Stomach (tissue), 9 donors: ENCODE data around the gene SLC35E1. TPM values are rescaled to one million over a fixed set of nuclear protein-coding genes. Genes with fewer than 3 reads are reported as not detected.

ENCODE experiments used
- DNase-seq, 2 donors: peaks; one replicate each; pipeline versions ENCODE4 v3.0.0 to v3.0.0-alpha.2; 2013 to 2019
- H3K27ac ChIP-seq, 5 donors: fragments of 200-600 bp in 4 of 5; sonication (generic) in 4 of 5; one replicate each; pipeline ENCODE4 v1.5.1; 2013 to 2019; ENCODE audit warnings: mild to moderate bottlenecking in 1 of 5, moderate library complexity in 1 of 5
- H3K27me3 ChIP-seq, 3 donors: fragments of 200-600 bp; sonication (generic); one replicate each; pipeline ENCODE4 v1.5.1; 2017 to 2019; ENCODE audit warnings: mixed run types in 1 of 3
- H3K36me3 ChIP-seq, 4 donors: fragments of 200-600 bp; sonication (generic); 1 replicate in 3 of 4; 2 replicates in 1 of 4; pipeline ENCODE4 v1.5.1; 2016 to 2019
- H3K4me1 ChIP-seq, 4 donors: fragments of 200-600 bp; sonication (generic); one replicate each; pipeline ENCODE4 v1.5.1; 2016 to 2019
- H3K4me3 ChIP-seq, 4 donors: fragments of 200-600 bp; sonication (generic) in 3 of 4; one replicate each; pipeline ENCODE4 v1.5.1; 2016 to 2019; ENCODE audit warnings: mild to moderate bottlenecking in 1 of 4
- H3K9me3 ChIP-seq, 4 donors: fragments of 200-600 bp; sonication (generic); one replicate each; pipeline ENCODE4 v1.5.1; 2016 to 2019
- CTCF ChIP-seq, 7 experiments: fragments of 450-650 bp in 4 of 7; fragments of 200-600 bp in 3 of 7; sonication (generic) in 3 of 7; IDR thresholded peaks; one replicate each; pipeline ENCODE4 v1.5.1; 2016 to 2019; ENCODE audit warnings: antibody characterized with exemption in 7 of 7, control low read depth in 2 of 7, mild to moderate bottlenecking in 1 of 7
- EP300 ChIP-seq: sonication (generic); formaldehyde crosslinking; IDR thresholded peaks from one replicate; pipeline ENCODE4 v1.6.1; 2017; ENCODE audit warnings: antibody characterized with exemption
- POLR2A ChIP-seq, 4 donors: fragments of 450-650 bp; IDR thresholded peaks; one replicate each; pipeline ENCODE4 v1.6.1; 2016; ENCODE audit warnings: antibody characterized with exemption in 4 of 4, control low read depth in 2 of 4, mild to moderate bottlenecking in 1 of 4, moderate library complexity in 1 of 4
- POLR2AphosphoS5 ChIP-seq, 3 donors: sonication (generic); formaldehyde crosslinking; IDR thresholded peaks; one replicate each; pipeline ENCODE4 v1.6.1; 2016; ENCODE audit warnings: antibody characterized with exemption in 3 of 3
- WGBS, 5 donors: extraction: QIAGEN DNeasy Blood & Tissue Kit in 3 of 5; methylation state at CpG; one replicate each; pipeline versions ENCODE4 v1.1.5 to v1.1.7; 2013 to 2018; 5-methylcytosine and 5-hydroxymethylcytosine counted together
- intact Hi-C: fragments of 100-400 bp; cut with DNase I; formaldehyde crosslinking; loops from one replicate; pipeline ENCODE4 v1.15.1; 2023; ENCODE audit warnings: low total_unique reads
- polyA plus RNA-seq, 3 donors: library from polyadenylated mRNA; stranded (reverse); fragments of 200-250 nt; gene quantifications; one replicate each; pipeline ENCODE4 v1.2.3, GENCODE V29; 2013
- total RNA-seq, 5 donors: library from RNA; depleted of rRNA; stranded (reverse); fragments of >200 nt; gene quantifications; one replicate each; pipeline versions ENCODE4 v1.1.0 to v1.2.3, GENCODE V29; 2014 to 2016
- donor health status: healthy with polysubstance abuse.
- donor health status: Bipolar disorder and iron deficiency.
- donor health status: healthy.

SLC35E1 gene
- total and polyA plus RNA-seq, 8 donors: 16.2 to 63.7 (median 27.7) TPM

DNA sequence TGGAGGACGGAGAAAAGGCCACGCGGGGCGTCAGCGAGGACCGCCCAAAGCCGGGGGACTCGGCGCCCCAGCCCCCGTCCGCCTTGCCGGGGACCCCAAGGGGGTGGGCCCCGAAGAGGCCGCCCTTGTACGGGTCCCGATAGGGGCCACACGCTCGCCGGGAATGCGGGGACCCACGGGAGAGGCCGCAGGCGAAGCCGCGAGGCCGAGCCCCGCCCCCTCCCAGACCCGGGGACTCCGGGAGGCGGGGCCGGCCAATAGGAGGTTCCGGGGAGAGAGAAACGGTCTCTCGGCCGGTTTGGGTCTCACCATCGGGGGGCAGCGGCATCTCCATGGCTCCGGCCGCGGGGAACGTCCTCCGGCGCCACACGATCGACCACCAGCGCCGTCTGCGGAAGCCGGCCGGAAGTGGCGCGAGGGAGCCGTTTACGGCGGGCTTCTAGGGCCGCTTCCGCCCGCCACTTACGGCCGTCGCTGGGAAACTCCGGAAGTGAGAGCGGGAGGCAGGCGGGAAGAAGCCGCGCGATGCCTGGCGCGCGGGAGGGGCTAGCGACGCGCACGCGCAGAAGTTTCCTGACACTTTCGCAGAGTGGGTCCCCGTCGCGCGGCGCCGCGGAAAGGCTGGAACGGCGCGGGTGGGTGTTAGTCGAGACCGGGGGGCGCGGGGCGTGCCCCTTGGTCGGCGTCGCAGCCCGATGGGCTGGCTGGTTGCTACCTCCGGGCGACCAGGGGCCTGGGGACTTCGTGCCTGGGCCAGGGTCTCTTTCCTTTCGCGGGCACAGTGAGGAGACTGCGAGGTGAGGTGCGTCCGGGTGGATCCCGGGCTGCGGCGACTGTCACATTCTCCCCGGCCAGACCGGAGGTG lies 29.9 kb downstream of the SLC35E1 start, which contains the start of gene CHERP:
Gene CHERP (minus strand): TSS at position 393 of the 865 bp plus-strand sequence. CDS start 59 bp downstream, at position 334.
- Histone ChIP-seq H3K27ac (peak within 1 kb of the TSS; percentile 87 to 94 (median 88)), H3K4me3 (peak within 1 kb of the TSS; percentile 92 to 98 (median 94)), H3K9me3 (no peaks in the 10 kb centered on the region), H3K4me1 (peaks cover 11 to 69% (median 52%) of the 10 kb centered on the region in 4 donors), H3K27me3 (no peaks in the 10 kb centered on the region), H3K36me3 (peaks cover 4 to 31% (median 28%) of the 10 kb centered on the region in 4 donors)
- peak; percentile 94 to 98 for DNase-seq
- intact Hi-C loops: no loop called here
- peak; percentile 74 to 93 (median 82) for TF ChIP-seq POLR2AphosphoS5 (IDR thresholded peaks at IDR 0.05)
- no peak for TF ChIP-seq EP300
- TF ChIP-seq POLR2A (IDR thresholded peaks at IDR 0.05): no peak
- TF ChIP-seq CTCF (IDR thresholded peaks at IDR 0.05): peak in 2 of 7 experiments; percentile 8 to 15
- WGBS, 5 donors: 0 to 1% (median 0%) methylated on average over 21 to 108 of the region's 108 CpGs

DNA sequence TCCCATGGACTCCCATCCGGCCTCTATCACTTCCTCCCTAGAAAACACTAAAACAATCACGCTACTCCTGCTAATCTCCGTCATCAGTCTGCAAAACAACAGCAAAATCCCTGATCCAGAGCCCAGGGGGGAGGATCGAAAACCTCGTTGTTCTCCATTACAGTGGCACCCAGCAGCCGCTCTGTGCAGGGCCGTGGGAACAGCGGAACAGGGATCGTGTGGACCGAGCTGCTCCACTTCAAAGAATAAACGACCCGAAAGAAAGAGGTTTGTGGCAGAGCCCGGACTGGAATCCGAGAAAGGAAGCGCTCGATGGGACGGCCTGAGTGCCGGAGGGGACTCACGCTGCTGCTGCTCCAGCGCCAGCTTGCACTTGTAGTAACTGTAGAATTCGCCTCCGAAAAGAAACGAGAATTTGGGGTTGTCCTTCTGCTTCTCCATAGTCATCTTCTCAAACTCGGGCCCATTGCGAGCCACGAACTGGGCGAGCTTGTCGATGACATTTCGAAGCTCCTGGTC lies 30.6 kb downstream of the SLC35E1 start:
- peaks cover 11 to 75% (median 55%) of the 10 kb centered on the region in 4 donors for H3K4me1 ChIP-seq

GRCh38 chr19:16540948-16541347 lies 31.3 kb downstream of the SLC35E1 start:
- Histone ChIP-seq H3K27me3 (no peaks in the 10 kb centered on the region), H3K4me3 (peak overlapping the region; percentile 92 to 98 (median 94)), H3K36me3 (peaks cover 8 to 44% (median 41%) of the 10 kb centered on the region in 4 donors), H3K27ac (peak overlapping the region in 2 of 5 donors; percentile 87 to 88), H3K4me1 (peaks cover 11 to 76% (median 56%) of the 10 kb centered on the region in 4 donors), H3K9me3 (no peaks in the 10 kb centered on the region)
- 67 to 78% (median 71%) methylated on average over 12 of the region's 12 CpGs for WGBS, 5 donors
- TF ChIP-seq POLR2AphosphoS5 (IDR thresholded peaks at IDR 0.05) (no peak), CTCF (IDR thresholded peaks at IDR 0.05) (no peak), EP300 (no peak), POLR2A (IDR thresholded peaks at IDR 0.05) (no peak)
- no peak for DNase-seq
- intact Hi-C loops: no loop called here

More for the DNA sequence above, 30.6 kb downstream of the SLC35E1 start:
- Histone ChIP-seq H3K4me3 (peak overlapping the region; percentile 92 to 98 (median 94)), H3K36me3 (peaks cover 4 to 38% (median 35%) of the 10 kb centered on the region in 4 donors), H3K27ac (peak overlapping the region in 4 of 5 donors; percentile 87 to 94 (median 90)), H3K9me3 (no peaks in the 10 kb centered on the region), H3K27me3 (no peaks in the 10 kb centered on the region)
- intact Hi-C loops: no loop called here
- no peak for DNase-seq
- WGBS, 5 donors: 0 to 2% (median 1%) methylated on average over 28 to 29 of the region's 29 CpGs
- no peak for TF ChIP-seq POLR2A (IDR thresholded peaks at IDR 0.05)
- no peak for TF ChIP-seq EP300
- TF ChIP-seq POLR2AphosphoS5 (IDR thresholded peaks at IDR 0.05): no peak
- TF ChIP-seq CTCF (IDR thresholded peaks at IDR 0.05): no peak

DNA sequence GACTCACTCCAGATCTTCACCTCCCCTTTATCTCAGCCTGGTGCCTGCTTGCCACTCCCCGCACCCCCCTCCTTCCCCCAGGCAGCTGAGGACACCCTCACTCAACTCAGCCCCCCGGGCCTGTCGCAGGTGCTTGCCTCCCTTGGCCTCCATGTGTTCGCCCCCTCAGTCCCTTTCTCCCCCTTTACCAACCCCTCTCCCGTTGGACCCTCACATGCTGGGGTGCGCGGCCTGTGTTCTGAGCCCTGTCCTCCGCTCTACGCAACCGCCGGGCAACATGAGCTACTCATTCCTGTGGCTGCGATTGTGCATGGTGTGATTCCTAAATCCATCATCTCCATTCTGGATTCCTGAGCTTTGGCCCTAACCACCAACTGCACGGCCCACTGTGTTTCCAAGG lies 35.1 kb downstream of the SLC35E1 start:
- H3K27me3 ChIP-seq: no peaks in the 10 kb centered on the region
- intact Hi-C loops: no loop called here
- DNase-seq: no peak
- H3K9me3 ChIP-seq: no peaks in the 10 kb centered on the region
- H3K4me1 ChIP-seq: peaks cover 11 to 50% (median 36%) of the 10 kb centered on the region in 4 donors
- TF ChIP-seq POLR2A (IDR thresholded peaks at IDR 0.05) (no peak), EP300 (no peak), CTCF (IDR thresholded peaks at IDR 0.05) (no peak), POLR2AphosphoS5 (IDR thresholded peaks at IDR 0.05) (no peak)
- H3K27ac ChIP-seq: no peak overlapping the region
- WGBS, 5 donors: 92 to 95% (median 93%) methylated on average over 11 to 13 of the region's 13 CpGs
- H3K36me3 ChIP-seq: peaks cover 44 to 83% (median 80%) of the 10 kb centered on the region in 4 donors
- no peak overlapping the region for H3K4me3 ChIP-seq
